GM18907 (cell line): ENCODE measurements around the gene OR1F1.

Source experiments
- ATAC-seq: cut with Tn5 transposase; IDR thresholded peaks from one replicate; pipeline ENCODE4 v1.9.1; 2021; ENCODE audit warnings: mild to moderate bottlenecking, moderate library complexity; ENCODE audit not compliant: unreplicated experiment

The OR1F1 gene

DNA sequence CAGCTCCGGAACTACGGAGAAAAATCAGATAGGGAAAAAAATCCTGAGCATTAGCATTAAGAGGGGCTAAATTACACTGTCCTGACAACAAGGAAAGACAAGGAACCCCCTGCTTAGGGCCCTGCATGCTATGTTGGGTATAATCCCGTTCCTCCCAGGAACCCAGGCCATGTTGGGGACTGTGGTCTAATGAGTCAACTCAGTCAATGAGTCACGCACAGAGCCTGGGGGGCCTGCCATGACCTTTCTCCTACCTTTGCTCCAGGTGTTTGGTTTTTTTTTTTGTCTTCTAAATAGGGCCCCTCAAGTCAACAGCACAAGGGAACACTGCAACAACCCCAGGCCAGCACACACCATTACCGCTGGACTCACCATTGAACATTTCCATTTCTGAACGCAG is 55.9 kb downstream of the OR1F1 start:
- no peak for ATAC-seq

DNA sequence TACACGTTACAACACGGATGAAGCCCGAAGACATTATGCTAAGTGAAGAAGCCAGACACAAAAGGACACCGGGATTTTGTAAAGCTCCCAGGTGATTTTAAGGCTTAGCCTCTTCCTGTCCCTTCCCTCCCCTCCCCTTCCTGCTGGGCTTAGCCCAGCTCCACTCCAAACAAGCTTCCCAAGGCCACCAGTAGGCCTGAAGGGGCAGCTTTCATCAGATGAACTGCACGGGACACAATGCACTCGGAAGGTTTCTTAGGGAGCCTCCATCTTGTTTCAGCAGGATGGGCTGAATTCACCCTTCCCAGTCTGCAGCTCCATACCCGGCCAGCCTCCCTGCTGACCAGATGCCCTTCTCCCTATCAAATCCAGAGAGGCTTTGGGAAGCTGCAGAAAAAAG is 58.0 kb downstream of the OR1F1 start:
- no peak for ATAC-seq

DNA sequence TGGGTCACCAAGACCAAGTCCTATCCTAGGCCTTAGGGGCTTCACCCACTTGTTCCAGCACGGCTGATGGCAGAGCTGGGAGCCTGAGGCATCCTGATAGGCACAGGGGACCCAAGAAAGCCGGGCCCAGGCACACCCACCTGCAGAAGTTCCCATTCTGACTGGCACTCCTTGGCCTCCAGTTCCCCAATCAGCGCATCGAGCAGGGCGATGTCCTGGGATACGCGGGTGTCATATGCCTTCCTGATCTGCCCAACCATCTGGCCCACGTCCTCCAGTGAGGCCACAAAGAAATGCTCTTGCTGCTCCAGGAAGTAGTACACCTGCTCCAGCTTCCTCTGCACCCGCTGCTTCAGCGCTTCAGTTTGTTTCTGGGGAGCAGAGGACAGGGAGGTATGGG is 58.9 kb downstream of the OR1F1 start:
- no peak for ATAC-seq

DNA sequence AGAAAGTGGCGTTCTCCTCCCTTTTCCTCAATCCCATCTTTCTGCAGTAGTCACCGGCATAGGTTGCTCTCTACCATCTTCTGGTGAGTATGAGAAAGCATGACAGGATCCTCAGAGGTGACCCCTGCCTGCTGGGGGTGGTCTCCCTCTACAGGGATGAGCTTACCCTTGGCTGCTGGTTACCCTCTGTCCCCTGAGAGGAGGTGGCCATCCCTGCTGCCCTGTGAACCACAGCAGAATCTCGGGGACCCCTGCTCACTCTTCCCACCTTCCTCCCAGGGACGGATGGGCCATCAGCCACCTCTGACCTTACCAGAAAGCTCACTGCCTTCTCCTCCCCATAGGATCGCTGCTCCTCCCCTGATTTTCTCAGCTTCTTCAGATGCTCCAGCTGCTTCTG is 60.6 kb downstream of the OR1F1 start:
- ATAC-seq, result no peak

DNA sequence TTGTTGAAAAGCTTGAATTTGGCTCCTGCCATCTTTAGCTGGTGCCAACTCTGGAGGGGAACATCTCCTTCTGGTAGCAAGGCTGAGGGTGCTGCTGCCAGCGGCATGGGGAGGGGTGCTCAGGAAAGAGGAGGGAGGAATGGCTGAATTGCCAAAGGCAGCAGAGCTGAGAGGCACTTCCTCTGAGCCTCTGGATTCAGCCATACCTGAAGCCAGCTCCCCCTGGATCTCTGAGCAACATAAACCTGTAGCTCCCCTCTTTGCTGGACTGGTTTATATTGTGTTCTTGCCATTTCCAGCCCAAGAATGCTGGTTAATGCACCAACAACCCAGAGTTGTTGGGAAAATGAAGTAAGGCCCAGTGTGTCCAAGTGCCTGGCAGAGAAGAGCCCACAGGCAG is 61.0 kb downstream of the OR1F1 start:
- ATAC-seq, result no peak

DNA sequence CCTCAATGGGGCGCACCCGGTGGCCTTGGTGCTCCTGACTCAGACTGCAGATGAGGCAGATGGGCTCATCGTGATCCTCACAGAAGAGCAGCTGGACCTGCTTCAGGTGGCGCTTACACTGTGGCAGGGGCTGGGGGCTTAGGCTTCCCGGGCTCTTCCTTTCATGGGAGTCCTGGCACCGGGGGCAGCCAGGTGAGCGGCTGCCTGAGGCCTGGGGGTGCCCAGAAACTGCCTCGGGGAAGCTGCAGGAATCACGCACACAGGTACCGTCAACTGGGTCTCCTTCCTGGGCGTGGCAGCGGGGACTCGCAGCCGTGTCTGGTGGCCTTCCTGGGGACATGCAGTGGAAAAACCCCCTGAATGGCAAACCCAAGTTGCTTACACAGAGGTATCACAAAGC is 61.4 kb downstream of the OR1F1 start:
- ATAC-seq, result no peak

DNA sequence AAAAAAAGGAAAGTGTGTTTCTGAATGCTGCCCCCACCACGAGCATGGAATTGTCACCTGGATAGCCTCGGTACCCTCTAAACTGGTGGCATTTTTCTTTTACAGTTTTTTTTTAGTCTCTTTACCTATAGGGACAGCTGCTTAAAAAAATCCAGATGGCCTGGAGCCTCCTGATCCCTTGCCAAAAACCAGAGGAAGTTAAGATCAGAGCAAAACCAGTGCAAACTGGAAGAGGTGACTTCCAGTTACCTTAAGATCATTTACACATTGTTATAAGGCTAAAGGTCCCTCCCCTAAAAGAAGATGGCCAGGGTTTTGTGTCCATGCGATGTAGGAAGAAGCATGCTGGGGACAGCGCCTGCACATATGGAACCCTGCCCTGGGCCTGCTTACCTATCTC is 65.0 kb downstream of the OR1F1 start:
- ATAC-seq, result no peak

DNA sequence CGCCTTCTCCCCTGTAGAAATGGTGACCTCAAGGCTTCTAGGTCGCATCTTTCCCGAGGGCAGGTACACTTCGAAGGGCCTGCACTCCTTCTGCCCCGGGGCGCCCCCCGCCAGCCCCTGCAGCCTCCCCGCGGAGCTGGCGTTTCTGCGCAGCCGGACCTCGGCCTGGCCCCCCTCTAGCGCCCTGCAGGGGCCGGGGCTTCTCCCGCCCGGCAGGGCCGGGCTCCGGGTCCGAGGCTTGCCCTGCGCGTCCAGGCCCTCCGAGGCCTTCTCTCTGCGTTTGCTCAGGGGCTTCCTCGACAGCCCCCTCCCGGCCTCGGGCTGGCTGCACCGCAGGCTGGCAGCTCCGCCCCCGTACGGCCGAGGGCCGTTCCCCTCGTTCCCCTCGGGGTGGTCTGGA is 66.3 kb downstream of the OR1F1 start:
- no peak for ATAC-seq
